ENCODE measurements around the gene NUDT3.
A peak's percentile ranks its signal among the peaks of the same experiment; 100 is the strongest.

Gene NUDT3

GRCh38 chr6:34237316-34237721 lies 155.2 kb downstream of the NUDT3 start:
- DNase-seq: peak; percentile 16

GRCh38 chr6:34236443-34237315 lies 155.8 kb downstream of the NUDT3 start, which contains the start of gene HMGA1:
TSS of gene HMGA1 (plus strand) at chr6:34236873. CDS start at chr6:34240781, 3,908 bp downstream.
- peak; percentile 92 for DNase-seq

DNA sequence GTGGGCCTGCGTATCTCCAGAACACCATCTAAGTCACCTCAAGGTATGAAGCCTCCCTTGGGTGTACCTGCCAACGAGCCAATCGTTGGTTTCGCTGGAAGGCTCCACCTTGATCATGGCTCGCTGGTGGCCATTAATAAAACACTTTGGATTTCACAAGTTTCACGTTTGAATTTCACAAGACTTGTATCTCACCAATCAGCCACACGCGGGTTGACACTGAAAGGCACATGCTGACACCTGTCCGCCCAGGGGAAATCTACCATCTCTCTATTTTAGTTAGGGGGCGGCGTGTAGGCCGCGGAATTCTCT lies 156.4 kb downstream of the NUDT3 start:
- no peak for DNase-seq

- no peak for DNase-seq
These were observed 156.9 kb downstream of the NUDT3 start for GRCh38 chr6:34235307-34236130.

GRCh38 chr6:34234667-34235306 lies 157.7 kb downstream of the NUDT3 start:
- DNase-seq: no peak

GRCh38 chr6:34233867-34234266 lies 158.6 kb downstream of the NUDT3 start:
- no peak for DNase-seq

DNA sequence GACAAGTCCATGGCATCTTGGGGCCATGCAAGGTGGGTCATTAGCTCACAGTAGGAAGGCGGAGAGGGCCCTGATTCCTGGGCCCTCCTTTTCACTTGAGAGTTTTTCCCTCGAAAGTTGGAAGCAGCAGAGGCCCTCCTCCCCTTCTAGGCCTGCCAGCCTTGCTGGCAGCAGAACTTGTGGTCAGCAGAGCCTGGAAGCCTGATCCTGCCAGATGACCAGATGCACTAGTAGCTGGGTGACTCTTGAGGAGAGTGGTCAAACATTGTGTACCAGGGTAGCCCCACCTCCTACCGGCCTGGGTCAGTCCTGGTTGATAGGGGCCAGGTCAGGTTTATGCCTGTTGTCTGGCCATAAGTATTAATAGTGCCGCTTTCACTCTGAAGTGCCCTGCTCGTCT lies 159.6 kb downstream of the NUDT3 start:
- DNase-seq: no peak

DNA sequence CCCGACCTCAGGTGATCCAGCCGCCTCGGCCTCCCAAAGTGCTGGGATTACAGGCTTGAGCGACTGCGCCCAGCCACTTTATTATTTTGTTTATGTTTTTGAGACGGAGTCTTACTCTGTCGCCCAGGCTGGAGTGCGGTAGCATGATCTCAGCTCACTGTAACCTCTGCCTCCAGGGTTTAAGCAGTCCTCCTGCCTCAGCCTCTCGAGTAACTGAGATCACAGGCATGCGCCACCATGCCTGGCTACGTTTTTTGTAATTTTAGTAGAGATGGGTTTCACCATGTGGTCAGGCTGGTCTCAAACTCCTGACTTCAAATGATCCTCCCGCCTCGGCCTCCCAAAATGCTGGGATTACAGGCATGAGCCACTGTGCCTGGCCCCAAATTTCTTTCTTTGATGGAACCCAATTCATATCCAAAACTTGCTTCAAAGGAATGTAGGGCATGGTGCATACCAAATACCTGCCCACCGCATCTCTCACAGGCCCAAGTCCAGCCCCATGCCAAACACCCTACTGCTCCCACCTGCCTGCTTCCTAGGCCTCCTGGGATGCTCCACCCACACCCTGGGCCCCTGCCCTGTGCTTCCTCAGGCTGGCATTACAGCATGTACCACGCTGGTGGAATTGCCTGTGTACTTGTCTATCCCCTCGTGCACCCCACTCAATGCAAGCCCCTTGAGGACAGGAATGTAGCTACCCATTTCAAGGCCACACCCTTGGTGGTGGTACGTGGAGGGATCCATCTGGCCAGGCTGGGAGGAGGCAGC lies 160.7 kb downstream of the NUDT3 start:
- no peak for DNase-seq

DNA sequence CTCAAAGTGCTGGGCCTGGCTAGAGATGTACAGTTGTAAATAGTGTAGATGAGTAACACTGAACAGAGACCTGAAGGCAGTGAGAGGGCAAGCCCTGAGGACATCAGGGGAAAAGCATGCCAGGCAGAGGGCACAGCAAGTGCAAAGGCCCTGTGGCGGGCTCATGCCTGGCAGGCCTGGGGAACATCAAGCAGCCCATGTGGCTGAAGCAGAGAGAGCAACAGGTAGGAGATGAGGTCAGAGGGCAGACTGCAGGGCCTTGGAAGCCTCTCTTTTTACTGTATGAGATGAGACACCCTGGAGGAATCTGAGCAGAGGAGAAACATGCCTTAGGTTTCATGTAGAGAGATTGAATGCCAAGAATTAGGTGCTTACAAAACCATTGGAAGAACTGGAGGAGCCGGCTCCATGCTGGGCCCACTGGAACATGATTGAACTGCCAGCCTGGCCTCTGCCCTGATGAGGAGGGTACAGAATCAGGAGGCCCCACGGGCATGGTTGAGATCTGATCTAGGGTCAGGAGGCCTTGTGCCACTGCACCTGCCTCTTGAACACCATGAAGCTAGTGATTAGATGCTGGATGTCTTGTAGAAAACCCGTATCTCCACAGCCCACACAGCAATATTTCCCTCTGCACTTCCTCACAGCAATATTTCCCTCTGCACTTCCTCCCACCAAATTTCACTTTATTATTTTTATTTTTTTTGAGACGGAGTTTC lies 161.7 kb downstream of the NUDT3 start:
- no peak for DNase-seq

GRCh38 chr6:34229877-34230276 lies 162.6 kb downstream of the NUDT3 start:
- no peak for DNase-seq

Data from NCI-H1105 treated with DMSO at 0.1 percent for 48 hours (cell line).